Keratinocyte (primary cell): ENCODE data around the gene CCR6. TPM values are rescaled to one million over a fixed set of nuclear protein-coding genes. Genes with fewer than 3 reads are reported as not detected.

ENCODE experiments used
- DNase-seq: peaks from one replicate; pipeline ENCODE4 v3.0.0-alpha.2; 2011; ENCODE audit warnings: low read depth, missing footprints, low spot score
- FAIRE-seq: peaks from 2 replicates; lab custom pipeline; 2011; peaks lifted over from hg19 to GRCh38; lab: Jason Lieb, UNC
- H2AFZ ChIP-seq: 2 replicates; pipeline ENCODE4 v1.6.0; 2012; ENCODE audit warnings: low read length, control low read depth, inconsistent platforms; ENCODE audit not compliant: control insufficient read depth
- H3K27ac ChIP-seq: 2 replicates; pipeline ENCODE4 v1.5.1; 2011; ENCODE audit warnings: low read length; ENCODE audit not compliant: control insufficient read depth, insufficient read depth
- H3K27me3 ChIP-seq: 3 replicates; pipeline ENCODE4 v1.6.0; 2011; ENCODE audit warnings: low read length; ENCODE audit not compliant: control insufficient read depth, insufficient read depth; ENCODE audit errors: extremely low read depth
- H3K36me3 ChIP-seq, 2 experiments: 2 replicates in 1 of 2; 3 replicates in 1 of 2; pipeline ENCODE4 v1.5.1; 2011; ENCODE audit warnings: low read length in 2 of 2, mild to moderate bottlenecking in 1 of 2; ENCODE audit not compliant: control insufficient read depth in 2 of 2, insufficient read depth in 2 of 2; ENCODE audit errors: extremely low read depth in 1 of 2
- H3K4me1 ChIP-seq: 3 replicates; pipeline ENCODE4 v1.5.1; 2011; ENCODE audit warnings: low read length; ENCODE audit not compliant: control insufficient read depth, insufficient read depth; ENCODE audit errors: extremely low read depth
- H3K4me2 ChIP-seq: 3 replicates; pipeline ENCODE4 v1.6.0; 2011; ENCODE audit warnings: low read depth, low read length; ENCODE audit not compliant: control insufficient read depth, insufficient read depth; ENCODE audit errors: extremely low read depth
- H3K4me3 ChIP-seq, 3 experiments: fragments of 200-600 bp in 1 of 3; sonication (generic) in 1 of 3; 2 replicates in 2 of 3; 3 replicates in 1 of 3; pipeline ENCODE4 v1.5.1; 2011 to 2016; ENCODE audit warnings: low read length in 3 of 3, mild to moderate bottlenecking in 3 of 3, control low read depth in 2 of 3, inconsistent platforms in 1 of 3, low read depth in 1 of 3, mixed read lengths in 1 of 3, mixed run types in 1 of 3, moderate library complexity in 1 of 3; ENCODE audit not compliant: control insufficient read depth in 2 of 3, insufficient read depth in 2 of 3; ENCODE audit errors: extremely low read depth in 1 of 3
- H3K79me2 ChIP-seq: 2 replicates; pipeline ENCODE4 v1.6.0; 2012; ENCODE audit warnings: low read length; ENCODE audit not compliant: control insufficient read depth, insufficient read depth
- H3K9ac ChIP-seq: 3 replicates; pipeline ENCODE4 v1.6.0; 2011; ENCODE audit warnings: low read length; ENCODE audit not compliant: control insufficient read depth, insufficient read depth; ENCODE audit errors: extremely low read depth
- H3K9me1 ChIP-seq: 3 replicates; pipeline ENCODE4 v1.6.0; 2011; ENCODE audit warnings: low read length; ENCODE audit not compliant: control insufficient read depth, insufficient read depth; ENCODE audit errors: extremely low read depth
- H3K9me3 ChIP-seq: 2 replicates; pipeline ENCODE4 v1.5.1; 2012; ENCODE audit warnings: low read depth, low read length; ENCODE audit not compliant: control insufficient read depth
- H4K20me1 ChIP-seq: 3 replicates; pipeline ENCODE4 v1.6.0; 2011; ENCODE audit warnings: low read length; ENCODE audit not compliant: control insufficient read depth, insufficient read depth; ENCODE audit errors: extremely low read depth
- CTCF ChIP-seq, 3 experiments: IDR thresholded peaks in 1 of 3; conservative IDR thresholded peaks in 1 of 3; optimal IDR thresholded peaks in 1 of 3; 2 replicates in 2 of 3; 3 replicates in 1 of 3; pipeline versions ENCODE3 to v1.5.1; 2011; ENCODE audit warnings: low read length in 3 of 3, mild to moderate bottlenecking in 3 of 3, moderate library complexity in 2 of 3, control low read depth in 1 of 3, inconsistent platforms in 1 of 3; ENCODE audit not compliant: insufficient read depth in 2 of 3; ENCODE audit errors: extremely low read depth in 1 of 3
- EZH2 ChIP-seq: IDR thresholded peaks from one replicate; pipeline ENCODE4 v1.6.1; 2012; ENCODE audit warnings: inconsistent platforms, mild to moderate bottlenecking, low read length, moderate library complexity
- dilution Hi-C: fragments of 300-500 bp; cut with MboI; formaldehyde crosslinking; loops from one replicate; pipeline ENCODE4 v1.7.0; 2020; ENCODE audit warnings: low sequenced_read_pairs; ENCODE audit not compliant: extremely low pct_ligation_motif_present
- polyA plus RNA-seq, 5 experiments: library from polyadenylated mRNA; depleted of rRNA in 3 of 5; stranded (reverse) in 3 of 5; stranded (forward) in 1 of 5; unstranded in 1 of 5; fragments of >200 nt; gene quantifications; 1 replicate in 1 of 5; 2 replicates in 3 of 5; 3 replicates in 1 of 5; pipeline versions ENCODE4 v1.2.1 to v1.2.3, GENCODE V29; 2011 to 2012; ENCODE audit warnings: missing spikeins in 2 of 5, low read depth in 1 of 5, low replicate concordance in 1 of 5

CCR6 gene
- polyA plus RNA-seq, 1 donor (not counting 4 experiments of a cell fraction or from before 2014, with no cell fraction given), result not detected

- no peak overlapping the region for H3K4me2 ChIP-seq
- no peaks in the 10 kb centered on the region for H3K9me1 ChIP-seq
- no peak overlapping the region for H2AFZ ChIP-seq
- H3K27ac ChIP-seq, result no peak overlapping the region
- dilution Hi-C loops, result no loop called here
- H4K20me1 ChIP-seq, result no peaks in the 10 kb centered on the region
- no peaks in the 10 kb centered on the region for H3K9me3 ChIP-seq
- FAIRE-seq, result no peak
- H3K36me3 ChIP-seq, result no peaks in the 10 kb centered on the region
- TF ChIP-seq CTCF (optimal IDR thresholded peaks at IDR 0.05 in 1 of 3, IDR thresholded peaks at IDR 0.05 in 1 of 3, conservative IDR thresholded peaks at IDR 0.05 in 1 of 3; ENCODE audit: extremely low read depth in 1 of 3, insufficient read depth in 2 of 3, low read length in 3 of 3) (no peak), EZH2 (no peak)
- no peaks in the 10 kb centered on the region for H3K79me2 ChIP-seq
- DNase-seq, result no peak
- no peak overlapping the region for H3K4me3 ChIP-seq
- H3K4me1 ChIP-seq, result no peaks in the 10 kb centered on the region
- H3K9ac ChIP-seq, result no peak overlapping the region
- H3K27me3 ChIP-seq, result no peaks in the 10 kb centered on the region
Measured at GRCh38 chr6:167091026-167091804, 31.7 kb upstream of the CCR6 start.

GRCh38 chr6:167091805-167092107 is 31.1 kb upstream of the CCR6 start:
- no peak for TF ChIP-seq CTCF (optimal IDR thresholded peaks at IDR 0.05 in 1 of 3, IDR thresholded peaks at IDR 0.05 in 1 of 3, conservative IDR thresholded peaks at IDR 0.05 in 1 of 3; ENCODE audit: extremely low read depth in 1 of 3, insufficient read depth in 2 of 3, low read length in 3 of 3)
- TF ChIP-seq EZH2, result no peak
- Histone ChIP-seq H3K79me2 (no peaks in the 10 kb centered on the region), H3K9ac (no peak overlapping the region), H3K4me1 (no peaks in the 10 kb centered on the region), H3K4me2 (no peak overlapping the region), H3K27me3 (no peaks in the 10 kb centered on the region), H4K20me1 (no peaks in the 10 kb centered on the region), H3K4me3 (no peak overlapping the region), H3K9me1 (no peaks in the 10 kb centered on the region), H3K27ac (no peak overlapping the region), H3K36me3 (no peaks in the 10 kb centered on the region), H2AFZ (no peak overlapping the region), H3K9me3 (no peaks in the 10 kb centered on the region)
- no peak for FAIRE-seq
- dilution Hi-C loops, result no loop called here
- no peak for DNase-seq
